Right lung (tissue), 10 donors: ENCODE measurements around the gene UNC13B. TPM values are rescaled to one million over a fixed set of nuclear protein-coding genes. Genes with fewer than 3 reads are reported as not detected.
A peak's percentile ranks its signal among the peaks of the same experiment; 100 is the strongest.
"Not testable (repeated sequence)": the region's sequence is repeated elsewhere in the genome, so short reads cannot be mapped to it uniquely, and the experiment has no call there.

Experiments
- DNase-seq, 2 donors: peaks; one replicate each; pipeline ENCODE4 v3.0.0-alpha.2; 2013
- long read RNA-seq, 8 donors: transcript quantifications; one replicate each; lab custom pipeline, GENCODE V29; 2026
- polyA plus RNA-seq, 5 donors: library from polyadenylated mRNA; unstranded; fragments of 120-200 nt; gene quantifications; one replicate each; pipeline versions ENCODE4 v1.2.1 to v1.2.3, GENCODE V29; 2013; ENCODE audit warnings: inconsistent platforms in 1 of 5, low replicate concordance in 1 of 5; ENCODE audit not compliant: insufficient read length in 5 of 5, insufficient read depth in 1 of 5

Gene UNC13B
- 10 to 100 TPM; 70.4 to 90.4 (median 79.8) TPM for polyA plus RNA-seq
- long read RNA-seq, donor 1, partial matches to known transcripts, result 79 of 79 reads
- long read RNA-seq, donor 1, other reads (novel, unspliced or antisense), result 0 of 79 reads
- long read RNA-seq, donor 2, full-length matches to known transcripts, result 2 of 2 reads
- long read RNA-seq, donor 2, partial matches to known transcripts, result 0 of 2 reads
- long read RNA-seq, donor 2, other reads (novel, unspliced or antisense), result 0 of 2 reads
- long read RNA-seq, donor 3, full-length matches to known transcripts, result 1 of 1 reads
- long read RNA-seq, donor 3, partial matches to known transcripts, result 0 of 1 reads
- long read RNA-seq, donor 3, other reads (novel, unspliced or antisense), result 0 of 1 reads
- long read RNA-seq, donor 4, partial matches to known transcripts, result 44 of 44 reads
- long read RNA-seq, donor 4, other reads (novel, unspliced or antisense), result 0 of 44 reads
- long read RNA-seq, donor 5, partial matches to known transcripts, result 12 of 12 reads
- long read RNA-seq, donor 5, other reads (novel, unspliced or antisense), result 0 of 12 reads
- long read RNA-seq, donor 6, full-length matches to known transcripts, result 2 of 7 reads
- long read RNA-seq, donor 6, partial matches to known transcripts, result 5 of 7 reads
- long read RNA-seq, donor 6, other reads (novel, unspliced or antisense), result 0 of 7 reads
- long read RNA-seq, donor 7, partial matches to known transcripts, result 13 of 13 reads
- long read RNA-seq, donor 7, other reads (novel, unspliced or antisense), result 0 of 13 reads
- long read RNA-seq, donor 8, result 0 reads

DNA sequence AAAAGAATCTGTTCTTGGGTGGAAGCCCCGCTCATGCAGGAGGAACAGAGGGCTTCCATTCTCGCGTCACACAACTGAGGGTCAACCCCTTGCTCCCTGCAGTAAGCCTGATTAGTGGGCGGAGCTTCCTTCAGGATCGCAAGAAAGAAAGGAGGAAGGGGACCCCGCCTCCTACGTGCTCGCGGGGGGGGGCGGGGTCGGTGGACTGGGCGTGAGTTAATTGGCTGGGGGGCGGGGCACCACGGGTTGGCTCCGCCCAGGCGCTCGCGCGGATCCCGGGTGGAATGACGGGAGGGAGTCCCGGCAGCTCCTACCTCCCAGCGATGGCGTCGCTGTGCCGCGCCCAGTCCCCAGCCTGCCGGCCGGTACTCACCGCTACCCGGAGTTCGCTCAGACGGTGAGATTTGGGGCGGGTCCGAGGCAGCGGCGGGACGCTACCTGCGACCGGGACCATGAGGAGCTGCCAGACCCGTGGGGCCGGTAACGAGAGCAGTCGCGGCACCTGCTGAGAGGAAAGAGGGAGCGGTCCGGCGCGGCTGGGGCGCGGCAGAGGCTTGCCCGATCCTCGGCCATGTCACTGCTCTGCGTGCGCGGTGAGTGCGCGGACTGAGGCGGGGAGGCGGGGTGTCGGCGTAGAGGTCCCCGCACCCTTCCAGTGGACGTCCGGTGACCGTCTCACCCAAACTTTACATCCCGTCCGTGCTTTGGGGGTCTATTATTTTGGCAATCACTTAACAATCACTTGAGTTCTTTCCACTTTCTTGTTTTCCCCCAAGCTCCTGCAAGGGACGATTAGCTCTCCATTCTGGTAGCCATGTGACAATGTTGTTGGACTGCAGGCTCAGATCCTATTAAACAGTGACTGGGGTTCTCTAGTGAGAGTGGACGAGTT, at the start of gene UNC13B:
UNC13B (plus strand) TSS at position 297 of the 892 bp plus-strand sequence; CDS start at position 572, 275 bp downstream.
- peak; percentile 91 for DNase-seq

DNA sequence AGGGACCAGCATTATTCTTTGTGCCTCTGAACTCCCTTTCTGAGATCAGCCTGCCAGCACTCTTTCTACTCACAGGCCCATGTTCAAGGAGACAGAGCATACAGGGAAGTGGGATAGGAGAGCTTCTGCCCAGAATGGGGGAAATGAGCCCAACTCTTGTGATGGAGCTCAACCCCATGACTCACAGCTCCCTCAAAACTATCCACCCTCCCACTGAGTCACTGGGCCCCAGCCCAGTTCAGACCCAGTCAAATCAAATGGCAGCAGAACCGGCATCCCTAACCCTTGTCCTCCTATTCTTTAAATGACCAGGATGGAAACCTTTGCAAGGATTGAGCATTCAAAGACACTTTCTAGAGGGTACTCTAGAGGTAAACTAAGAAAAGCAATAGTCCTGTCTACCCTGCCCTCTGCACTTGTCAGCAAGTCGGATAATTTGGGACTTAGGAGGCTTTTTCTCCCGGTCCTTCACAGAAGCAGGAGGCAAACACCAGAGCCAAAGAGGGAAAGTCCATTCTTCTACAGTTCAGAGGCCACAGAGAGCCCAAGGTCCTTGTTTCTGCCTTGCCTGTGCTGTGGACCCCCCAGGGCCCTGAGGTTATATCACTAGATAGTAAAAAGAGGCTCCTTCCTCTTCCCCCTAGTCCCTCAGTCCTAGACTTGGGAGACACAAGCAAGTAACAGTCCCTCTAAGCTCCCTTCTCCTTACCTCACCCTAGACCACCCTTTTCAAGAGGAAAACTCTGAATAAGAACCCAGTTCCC, 49.4 kb upstream of the UNC13B start:
- DNase-seq, result no peak

DNA sequence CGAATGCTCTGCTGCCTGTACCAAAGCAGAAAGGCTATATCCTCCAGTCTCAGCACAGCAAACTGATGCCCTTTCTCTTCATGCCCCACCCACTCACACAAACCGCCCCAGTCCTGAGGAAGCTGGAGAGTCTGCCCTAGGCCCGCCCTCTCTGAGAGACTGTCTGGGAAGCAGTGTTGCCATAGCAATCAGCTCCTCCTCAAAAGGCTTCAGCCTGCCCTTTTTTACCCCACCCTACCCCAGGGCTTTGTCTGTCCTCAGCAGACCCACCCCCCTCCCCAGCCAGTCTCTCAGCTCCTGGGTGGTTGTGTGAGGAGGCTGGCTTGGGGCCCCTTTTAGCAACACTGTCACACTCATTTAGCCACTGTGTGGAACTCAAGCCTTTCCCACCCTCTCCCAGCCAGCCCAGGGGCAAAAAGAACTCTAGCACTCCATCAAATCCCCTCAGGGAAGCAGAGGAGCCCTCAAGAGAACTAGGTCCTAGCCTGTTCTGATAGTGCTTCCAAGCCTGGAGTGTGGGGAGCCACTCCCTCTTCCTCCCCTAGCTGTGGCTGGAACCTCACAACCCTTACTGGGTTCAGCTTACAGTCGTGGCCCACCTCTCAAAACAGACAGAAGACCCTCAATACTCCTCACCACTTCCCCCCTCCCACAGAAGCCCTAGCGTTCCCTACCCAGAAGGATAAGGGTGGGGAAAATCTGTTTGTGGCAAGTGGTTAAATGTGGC, 47.5 kb upstream of the UNC13B start:
- DNase-seq, result peak; percentile 61 to 82

DNA sequence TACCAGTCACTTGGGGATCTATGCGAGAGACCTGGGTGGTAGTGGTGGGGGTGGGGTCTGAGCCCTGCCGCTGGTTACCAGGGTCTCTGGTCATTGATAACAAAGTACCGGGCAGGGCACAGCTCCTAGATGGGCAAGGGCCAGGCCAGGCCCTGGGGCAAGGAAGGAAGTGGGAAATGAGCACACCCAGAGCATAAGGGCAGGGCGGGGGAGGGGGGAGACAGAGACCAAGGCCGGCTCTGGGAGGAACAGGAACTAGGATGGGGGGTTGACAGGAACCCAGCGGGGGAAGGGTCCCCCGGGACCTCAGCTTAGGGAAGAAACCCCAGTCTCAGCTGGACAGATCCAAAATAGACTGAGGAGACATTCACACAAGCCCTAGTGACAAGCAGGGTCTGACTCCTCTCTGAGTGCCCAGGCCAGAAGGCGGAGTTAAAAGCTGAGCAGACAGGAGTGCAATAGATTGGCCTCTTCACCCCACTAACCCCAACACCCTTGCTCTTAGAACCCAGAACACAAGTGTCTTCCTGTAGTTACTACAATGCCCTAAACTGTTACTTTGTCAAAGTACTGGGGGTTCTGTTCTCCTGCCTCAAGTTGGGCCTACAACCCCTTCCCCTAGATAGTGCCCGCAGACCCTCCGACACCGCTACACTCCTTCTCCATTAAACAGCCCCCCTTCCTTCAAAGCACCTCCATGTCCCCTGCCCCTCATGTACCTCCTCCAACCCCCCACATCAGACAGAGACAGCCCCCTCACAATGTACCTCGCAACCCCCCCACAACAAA, 46.8 kb upstream of the UNC13B start:
- DNase-seq, result peak in 1 of 2 donors; percentile 32

DNA sequence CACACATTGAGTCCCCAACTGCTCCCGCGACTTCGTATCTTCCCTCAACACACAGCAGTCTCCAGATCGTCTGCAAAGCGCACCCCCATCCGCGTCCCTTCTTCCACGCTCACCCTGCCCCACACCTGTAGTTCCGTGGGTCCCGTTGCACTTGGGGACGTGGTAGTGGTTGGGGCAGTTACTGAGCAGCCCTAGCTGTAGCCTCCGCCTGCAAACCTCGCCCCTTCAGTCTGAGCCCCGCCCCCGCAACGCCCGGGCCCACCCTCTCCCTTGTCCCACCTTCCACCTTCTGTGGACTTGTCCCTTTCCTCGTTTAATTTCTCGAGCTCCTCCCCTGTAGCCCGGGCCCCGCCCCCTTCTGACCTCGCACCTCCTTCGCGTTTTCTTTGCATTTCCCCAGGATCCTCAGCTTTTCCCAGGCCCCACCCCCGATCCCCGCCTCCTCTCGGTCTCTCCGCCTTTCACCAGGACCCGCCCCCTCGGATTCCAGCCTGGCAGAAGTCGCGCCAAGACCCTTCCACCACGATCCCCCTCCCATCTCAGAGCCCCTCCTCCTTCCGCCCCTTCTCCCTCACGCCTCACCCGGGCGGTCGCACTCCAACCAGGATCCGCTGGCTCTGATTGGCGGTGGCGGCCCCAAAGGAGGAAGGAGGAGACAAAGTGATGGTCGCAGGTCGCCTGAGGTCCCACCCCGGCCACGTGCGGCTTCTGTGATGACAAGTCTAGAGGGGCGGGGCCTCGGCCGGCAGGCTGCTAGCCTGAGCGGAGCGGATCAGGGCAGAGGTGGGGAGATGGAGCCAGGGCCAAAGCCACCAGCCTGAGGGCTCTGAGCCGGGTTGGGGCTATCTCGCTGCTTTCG, 45.9 kb upstream of the UNC13B start, which contains the start of gene ATOSB:
ATOSB (minus strand) TSS at position 183 of the 859 bp plus-strand sequence. CDS start 7,588 bp downstream, outside the sequence.
- peak; percentile 96 to 97 for DNase-seq

DNA sequence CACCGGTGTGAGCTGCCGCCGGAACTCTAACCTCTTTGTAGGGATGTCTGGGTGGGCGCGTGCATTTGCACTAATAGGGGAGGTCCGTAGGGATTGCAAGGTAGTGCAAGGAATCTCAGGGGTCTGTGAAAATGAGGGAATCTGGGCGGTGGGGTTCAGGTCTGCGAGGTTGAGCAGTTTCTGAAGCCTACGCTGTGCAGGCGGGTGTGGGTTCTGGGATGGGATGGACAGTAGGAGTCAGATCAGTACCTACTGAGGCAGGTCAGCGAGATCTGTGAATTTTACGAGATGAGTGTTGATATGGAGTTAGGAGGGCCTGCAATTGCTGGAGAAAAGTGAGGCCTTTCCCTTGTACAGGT, 45.3 kb upstream of the UNC13B start:
- no peak for DNase-seq

DNA sequence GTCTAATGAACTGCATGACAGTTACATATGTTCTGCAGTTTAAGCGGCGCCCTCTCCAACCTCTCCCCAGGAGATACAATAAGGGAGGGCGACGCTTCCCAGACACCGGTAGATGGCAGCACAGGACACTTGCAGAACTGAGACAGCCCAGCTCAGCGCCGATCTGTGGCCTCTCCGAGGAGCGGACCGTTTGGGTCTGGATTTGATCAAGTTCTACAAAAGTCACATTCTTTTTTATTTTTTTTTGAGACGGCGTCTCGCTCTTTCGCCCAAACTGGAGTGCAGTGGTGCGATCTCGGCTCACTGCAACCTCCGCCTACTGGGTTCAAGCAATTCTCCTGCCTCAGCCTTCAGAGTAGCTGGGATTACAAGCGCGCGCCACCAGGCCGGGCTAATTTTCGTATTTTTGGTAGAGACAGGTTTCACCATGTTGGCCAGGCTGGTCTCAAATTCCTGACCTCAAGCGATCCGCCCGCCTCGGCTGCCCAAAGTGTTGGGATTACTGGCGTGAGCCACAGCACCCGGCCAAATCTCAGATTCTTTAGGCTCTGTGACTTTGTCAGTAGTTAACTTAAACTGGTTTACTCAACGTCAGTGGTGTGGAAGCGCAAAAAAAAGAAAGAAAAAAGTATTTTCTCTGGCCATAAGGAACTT, 44.8 kb upstream of the UNC13B start:
- peak; percentile 87 to 89 for DNase-seq

DNA sequence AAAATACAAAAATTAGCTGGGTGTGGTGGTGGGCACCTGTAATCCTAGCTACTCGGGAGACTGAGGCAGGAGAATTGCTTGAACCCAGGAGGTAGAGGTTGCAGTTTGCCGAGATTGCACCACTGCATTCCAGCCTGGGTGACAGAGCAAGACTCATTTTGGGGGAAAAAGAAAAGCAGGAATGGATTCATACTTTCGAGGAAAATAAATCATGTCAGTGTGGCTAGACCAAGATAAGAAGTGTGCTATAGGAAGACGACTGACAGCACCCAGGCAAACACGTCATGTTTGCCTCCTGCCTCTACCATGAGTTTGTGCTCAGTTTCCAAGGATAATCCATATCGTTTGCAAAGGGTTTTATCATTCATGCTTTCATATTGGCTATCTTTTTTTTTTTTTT, 26.9 kb upstream of the UNC13B start:
- no peak for DNase-seq

DNA sequence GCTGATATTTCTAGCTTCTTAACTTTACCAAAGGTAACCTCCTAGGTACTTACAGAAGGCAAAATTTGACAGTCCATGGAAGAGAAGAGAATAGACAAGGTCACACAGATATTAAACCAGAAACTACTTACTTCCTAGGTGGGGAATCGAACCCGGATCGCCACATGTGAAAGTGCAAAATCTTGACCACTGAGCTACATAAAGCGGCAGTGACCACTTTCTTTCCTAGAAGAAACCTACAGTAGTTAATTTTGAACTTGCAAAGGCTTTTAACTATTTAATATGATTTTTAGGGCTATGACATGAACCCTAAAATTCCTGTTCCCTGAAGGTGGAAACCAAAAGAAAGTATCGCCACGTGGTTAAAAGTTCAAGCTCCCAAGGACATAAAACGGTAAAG, 25.8 kb upstream of the UNC13B start:
- DNase-seq, result no peak

DNA sequence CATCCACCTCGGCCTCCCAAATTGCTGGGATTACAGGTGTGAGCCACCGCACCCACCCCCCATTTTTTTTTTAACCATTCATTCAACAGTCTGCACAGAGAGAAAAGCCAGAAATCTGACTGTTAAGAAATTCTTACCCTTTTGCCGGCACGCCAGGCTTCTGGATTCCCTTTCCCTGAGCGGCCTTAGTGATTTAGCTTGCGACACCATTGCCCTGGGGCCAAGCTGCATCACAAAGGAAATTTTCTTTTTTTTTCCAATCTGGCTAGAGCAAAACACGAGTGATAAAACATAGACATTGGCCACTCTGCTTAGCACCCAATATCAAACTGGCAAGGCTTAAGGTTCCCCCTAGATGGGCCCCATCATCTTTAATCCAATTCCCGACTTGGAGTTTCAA, 24.9 kb upstream of the UNC13B start:
- no peak for DNase-seq

DNA sequence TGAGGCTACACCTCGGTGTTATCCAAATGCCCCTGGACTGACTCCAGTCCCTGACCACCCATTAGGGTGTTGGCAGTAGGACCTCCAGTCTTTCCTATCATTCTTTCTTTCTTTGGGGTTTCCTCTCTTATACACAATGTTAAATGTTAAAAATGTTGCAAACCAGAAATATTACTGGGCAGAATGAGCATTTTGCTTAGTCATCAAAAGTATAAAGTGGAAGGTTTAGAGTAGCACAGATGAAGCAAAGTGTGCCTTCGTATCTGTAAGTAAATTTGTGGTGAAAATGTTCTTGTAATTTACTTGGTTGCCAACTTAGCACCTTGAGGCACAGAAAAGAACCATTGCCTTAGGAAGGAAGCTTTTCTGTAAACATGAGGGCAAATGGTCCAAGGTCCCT, 21.7 kb upstream of the UNC13B start:
- DNase-seq, result no peak

DNA sequence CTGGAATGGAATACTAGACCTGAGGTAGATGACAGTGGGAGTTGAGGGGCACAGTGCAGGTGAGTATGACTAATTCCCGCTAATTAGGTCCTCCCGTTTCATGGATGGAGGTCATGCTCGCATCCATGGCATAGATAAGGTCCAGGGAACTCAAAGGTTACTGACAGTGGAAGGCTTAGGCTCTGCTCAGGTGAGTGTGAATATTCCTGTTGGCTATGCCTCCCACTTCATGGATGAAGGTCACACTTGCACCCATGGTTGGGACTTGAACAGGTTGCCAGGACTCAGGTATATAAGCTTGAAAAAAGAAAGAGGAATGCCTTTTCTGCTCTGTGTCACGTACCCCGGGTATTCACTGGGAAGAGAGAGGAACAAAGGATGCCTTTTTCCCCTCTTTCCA, 19.8 kb upstream of the UNC13B start:
- no peak for DNase-seq

DNA sequence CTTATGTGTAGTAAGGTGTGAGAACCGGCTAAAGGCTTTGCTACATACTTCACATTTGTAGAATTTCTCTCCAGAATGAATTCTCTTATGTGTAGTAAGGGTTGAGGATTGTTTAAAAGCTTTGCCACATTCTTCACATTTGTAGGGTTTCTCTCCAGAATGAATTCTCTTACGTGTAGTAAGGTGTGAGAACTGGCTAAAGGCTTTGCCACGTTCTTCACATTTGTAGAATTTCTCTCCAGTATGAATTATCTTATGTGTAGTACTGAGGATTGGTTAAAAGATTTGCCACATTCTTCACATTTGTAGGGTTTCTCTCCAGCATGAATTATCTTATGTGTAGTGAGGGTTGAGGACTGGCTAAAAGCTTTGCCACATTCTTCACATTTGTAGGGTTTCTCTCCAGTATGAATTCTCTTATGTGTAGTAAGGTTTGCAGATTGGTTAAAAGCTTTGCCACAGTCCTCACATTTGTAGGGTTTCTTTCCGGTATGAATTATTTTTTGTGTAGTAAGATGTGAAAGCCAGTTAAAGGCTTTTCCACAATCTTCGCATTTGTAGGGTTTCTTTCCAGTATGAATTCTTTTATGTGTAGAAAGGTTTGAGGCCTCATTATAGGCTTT, 13.8 kb upstream of the UNC13B start:
- not testable (repeated sequence) for DNase-seq

DNA sequence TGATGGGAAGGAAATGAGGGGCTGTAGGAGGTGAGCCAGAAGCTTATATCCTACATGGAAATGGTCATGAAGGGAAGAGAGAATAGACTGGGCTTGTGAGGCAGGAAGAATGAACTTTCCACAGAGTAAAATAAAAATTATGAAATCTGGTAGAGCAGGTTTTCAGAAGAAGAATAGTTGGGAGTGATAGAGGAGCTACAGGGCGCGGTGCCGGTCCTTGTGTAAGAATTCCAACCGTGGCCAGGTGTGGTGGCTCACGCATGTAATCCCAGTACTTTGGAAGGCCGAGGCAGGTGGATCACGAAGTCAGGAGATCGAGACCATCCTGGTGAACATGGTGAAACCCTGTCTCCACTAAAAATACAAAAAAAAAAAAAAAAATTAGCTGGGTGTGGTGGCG, 8.9 kb upstream of the UNC13B start:
- DNase-seq, result no peak

DNA sequence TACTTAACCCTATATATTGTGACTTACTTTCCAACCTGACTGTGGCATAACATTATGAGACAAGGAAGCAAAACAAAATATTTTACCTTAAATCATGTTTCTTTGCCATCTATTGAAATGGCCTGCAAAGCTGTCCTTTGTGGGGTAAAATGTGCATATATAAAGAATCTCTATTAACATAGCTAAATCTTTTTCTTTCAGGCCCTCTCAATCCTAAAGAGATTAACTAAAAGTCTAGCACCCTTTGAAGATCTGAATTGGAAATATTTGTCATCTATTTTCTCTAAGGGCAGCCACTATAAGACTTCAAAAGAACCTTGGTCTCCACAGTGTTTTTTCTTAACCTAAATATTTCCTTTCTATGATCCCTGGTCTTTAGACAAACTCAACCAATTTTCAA, 5.0 kb upstream of the UNC13B start:
- no peak for DNase-seq

DNA sequence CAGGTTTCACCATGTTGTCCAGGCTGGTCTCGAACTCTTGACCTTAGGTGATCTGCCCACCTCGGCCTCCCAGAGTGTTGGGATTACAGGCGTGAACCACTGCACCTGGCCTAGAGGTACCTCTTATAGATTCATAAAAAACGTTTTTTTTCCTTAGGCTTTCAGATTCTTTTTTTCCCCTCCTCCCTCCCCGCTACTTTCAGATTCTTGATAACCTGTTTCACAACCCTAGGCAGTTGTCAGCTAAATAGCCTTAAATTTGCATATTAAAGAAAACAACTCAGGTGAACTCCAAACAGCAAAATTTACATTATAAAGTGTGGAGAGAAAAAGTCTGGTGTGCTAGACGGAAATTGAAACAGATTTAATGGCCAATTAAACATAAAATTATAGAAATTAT, 4.0 kb upstream of the UNC13B start:
- DNase-seq, result not testable (repeated sequence)

DNA sequence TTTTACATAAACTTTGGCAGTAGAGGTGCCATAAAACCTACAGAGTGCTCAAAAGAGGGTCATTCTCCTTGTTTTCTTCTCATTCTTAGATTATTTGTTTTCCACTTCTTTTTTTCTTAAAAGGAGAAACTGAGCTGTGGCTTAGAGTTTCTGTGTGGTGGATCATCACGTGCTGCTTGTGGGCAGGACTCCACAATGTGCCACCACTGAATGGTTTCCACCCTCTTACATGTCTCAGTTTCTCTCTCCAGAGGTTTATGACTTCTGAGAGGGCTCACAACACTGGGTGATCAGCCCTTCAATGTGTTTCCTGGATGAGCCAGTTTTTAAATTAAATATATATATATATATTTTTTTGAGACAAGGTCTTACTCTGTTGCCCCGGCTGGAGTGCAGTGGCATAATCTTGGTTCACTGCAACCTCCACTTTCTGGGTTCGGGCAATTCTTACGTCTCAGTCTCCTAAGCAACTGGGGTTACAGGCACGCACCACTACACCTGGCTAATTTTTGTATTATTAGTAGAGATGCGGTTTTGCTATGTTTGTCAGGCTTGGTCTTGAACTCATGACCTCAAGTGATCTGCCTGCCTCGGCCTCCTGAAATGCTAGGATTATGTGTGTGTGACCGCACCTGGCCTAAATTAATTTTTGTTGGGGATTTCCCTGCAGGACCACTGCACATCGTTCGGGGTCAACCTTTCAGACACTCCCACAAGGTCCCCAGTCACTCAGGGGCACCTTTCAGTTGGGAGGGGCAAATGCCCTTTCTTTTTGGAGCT, 3.1 kb upstream of the UNC13B start:
- no peak for DNase-seq
